K562 (cell line): ENCODE results near the gene TBX1. TPM values are rescaled to one million over a fixed set of nuclear protein-coding genes. Genes with fewer than 3 reads are reported as not detected.

Experiments
- BCOR ChIP-seq: fragments of 450-650 bp; IDR thresholded peaks from 2 replicates; pipeline ENCODE4 v1.6.1; 2016
- IFI16 ChIP-seq: fragments of 250-450 bp; sonication (Bioruptor Pico); IDR thresholded peaks from 2 replicates; pipeline ENCODE4 v2.1.2; 2022; ENCODE audit warnings: mild to moderate bottlenecking, inconsistent platforms
- NFIX ChIP-seq: fragments of 250-450 bp; sonication (Bioruptor Pico); IDR thresholded peaks from 2 replicates; pipeline ENCODE4 v1.4.0; 2020; ENCODE audit warnings: low read depth, mild to moderate bottlenecking, moderate library complexity
- SMAD1 ChIP-seq: fragments of 150-350 bp; IDR thresholded peaks from 2 replicates; pipeline ENCODE4 v1.6.1; 2014; ENCODE audit warnings: low read length, low read depth; ENCODE audit not compliant: partially characterized antibody
- TBL1XR1 ChIP-seq, 2 experiments: IDR thresholded peaks; 2 replicates each; pipeline ENCODE4 v1.6.1; 2012; ENCODE audit warnings: improper control_type of control experiment in 2 of 2, low read length in 2 of 2, mild to moderate bottlenecking in 1 of 2
- polyA plus RNA-seq, 8 experiments: library from polyadenylated mRNA; depleted of rRNA in 4 of 8; stranded (reverse) in 5 of 8; unstranded in 3 of 8; fragments of >200 nt; fragmentation: Nextera tagmentation in 2 of 8; fragmentation: Illumina TruSeq in 1 of 8; extraction: Ambion mirVana in 2 of 8; extraction: Trizol in 1 of 8; gene quantifications; 2 replicates each; pipeline versions ENCODE4 v1.2.1 to v1.2.3, GENCODE V29; 2011 to 2014; ENCODE audit warnings: inconsistent platforms in 1 of 8, missing spikeins in 1 of 8
- total RNA-seq, 7 experiments: library from RNA; depleted of rRNA in 6 of 7; stranded (reverse); fragments of >200 nt in 6 of 7; fragmentation: Illumina TruSeq in 2 of 7; extraction: Trizol in 2 of 7; gene quantifications; 2 replicates each; pipeline versions ENCODE4 v1.2.1 to v1.2.3, GENCODE V29; 2011 to 2021; ENCODE audit warnings: low replicate concordance in 1 of 7
- TF ChIP-seq, protein P1 (sequence below): sonication (generic); formaldehyde crosslinking; IDR thresholded peaks from 2 replicates; pipeline ENCODE4 v1.8.1; 2023; ENCODE audit warnings: mild to moderate bottlenecking, missing genetic modification reagents
- TF ChIP-seq, protein P2 (sequence below): conservative IDR thresholded peaks from 2 replicates; pipeline ENCODE4 v1.6.1; 2011; ENCODE audit warnings: low read depth, mild to moderate bottlenecking, low read length; ENCODE audit not compliant: control insufficient read depth
- TF ChIP-seq, protein P3 (sequence below), 2 experiments: fragments of 200-800 bp in 1 of 2; sonication (Bioruptor generic) in 1 of 2; sonication (generic) in 1 of 2; formaldehyde crosslinking in 1 of 2; IDR thresholded peaks in 1 of 2; conservative IDR thresholded peaks in 1 of 2; 2 replicates each; pipeline versions ENCODE4 v1.5.0 to v1.6.1; 2016 to 2020; ENCODE audit warnings: missing compliant biosample characterization in 1 of 2, missing genetic modification characterization in 1 of 2, missing genetic modification reagents in 1 of 2
- TF ChIP-seq, protein P4 (sequence below): fragments of 250-450 bp; sonication (Bioruptor Pico); IDR thresholded peaks from 2 replicates; pipeline ENCODE4 v1.4.0; 2020; ENCODE audit warnings: mild to moderate bottlenecking, moderate library complexity
- TF ChIP-seq, protein P5 (sequence below), 2 experiments: IDR thresholded peaks in 1 of 2; conservative IDR thresholded peaks in 1 of 2; 2 replicates each; pipeline ENCODE4 v1.6.1; 2016; ENCODE audit warnings: low read depth in 2 of 2, mild to moderate bottlenecking in 1 of 2, missing compliant biosample characterization in 1 of 2, missing genetic modification characterization in 1 of 2, moderate library complexity in 1 of 2

TBX1 gene
- total and polyA plus RNA-seq, 9 of the 15 experiments (the other 6 are each of a cell fraction or from before 2014, with no cell fraction given) = 0.07 to 35.0 (median 3.9) TPM

DNA sequence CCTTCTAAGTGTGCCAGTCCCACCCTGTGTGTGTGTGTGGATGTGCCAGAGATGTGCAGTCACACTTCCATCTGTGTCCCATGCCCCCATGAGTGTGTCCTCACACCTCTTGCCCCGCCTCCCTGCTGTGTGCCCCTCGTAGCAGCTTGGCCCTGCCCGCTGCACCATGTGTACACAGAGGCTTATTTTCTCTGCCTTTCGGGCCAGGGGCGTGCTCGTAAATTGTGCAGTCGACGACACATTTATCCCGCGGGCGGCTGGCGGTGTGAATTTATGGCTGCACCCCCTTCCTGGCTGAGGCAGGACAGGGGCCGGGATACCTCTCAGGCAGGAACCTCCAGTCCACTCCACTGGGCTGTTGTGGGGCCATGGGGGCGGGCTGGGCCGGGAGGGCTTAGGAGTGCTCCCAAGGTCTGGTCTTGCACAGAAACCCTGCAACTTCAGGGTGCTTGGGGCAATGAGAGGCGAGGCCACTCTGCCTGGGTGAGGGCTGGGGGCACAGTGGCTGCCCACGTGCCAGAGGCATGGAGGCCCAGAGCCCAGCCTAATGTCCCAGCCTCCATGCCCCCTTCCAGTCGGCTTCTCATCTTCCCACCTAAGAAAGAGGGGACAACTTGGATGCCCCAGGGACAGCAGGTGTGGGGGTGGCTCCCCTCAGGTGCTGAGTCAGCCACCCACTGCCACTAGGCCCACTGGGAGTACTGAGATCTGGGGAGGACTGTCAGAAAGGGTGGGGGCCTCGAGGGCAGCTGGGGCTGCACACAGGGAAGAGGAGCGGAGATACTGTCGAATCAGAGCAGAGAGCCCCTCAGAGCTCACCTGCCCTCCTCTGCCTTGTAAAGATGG, 24.7 kb upstream of the TBX1 start (continued):
- TF ChIP-seq, protein P1, sequence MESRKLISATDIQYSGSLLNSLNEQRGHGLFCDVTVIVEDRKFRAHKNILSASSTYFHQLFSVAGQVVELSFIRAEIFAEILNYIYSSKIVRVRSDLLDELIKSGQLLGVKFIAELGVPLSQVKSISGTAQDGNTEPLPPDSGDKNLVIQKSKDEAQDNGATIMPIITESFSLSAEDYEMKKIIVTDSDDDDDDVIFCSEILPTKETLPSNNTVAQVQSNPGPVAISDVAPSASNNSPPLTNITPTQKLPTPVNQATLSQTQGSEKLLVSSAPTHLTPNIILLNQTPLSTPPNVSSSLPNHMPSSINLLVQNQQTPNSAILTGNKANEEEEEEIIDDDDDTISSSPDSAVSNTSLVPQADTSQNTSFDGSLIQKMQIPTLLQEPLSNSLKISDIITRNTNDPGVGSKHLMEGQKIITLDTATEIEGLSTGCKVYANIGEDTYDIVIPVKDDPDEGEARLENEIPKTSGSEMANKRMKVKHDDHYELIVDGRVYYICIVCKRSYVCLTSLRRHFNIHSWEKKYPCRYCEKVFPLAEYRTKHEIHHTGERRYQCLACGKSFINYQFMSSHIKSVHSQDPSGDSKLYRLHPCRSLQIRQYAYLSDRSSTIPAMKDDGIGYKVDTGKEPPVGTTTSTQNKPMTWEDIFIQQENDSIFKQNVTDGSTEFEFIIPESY = no peak
- TF ChIP-seq, protein P2, sequence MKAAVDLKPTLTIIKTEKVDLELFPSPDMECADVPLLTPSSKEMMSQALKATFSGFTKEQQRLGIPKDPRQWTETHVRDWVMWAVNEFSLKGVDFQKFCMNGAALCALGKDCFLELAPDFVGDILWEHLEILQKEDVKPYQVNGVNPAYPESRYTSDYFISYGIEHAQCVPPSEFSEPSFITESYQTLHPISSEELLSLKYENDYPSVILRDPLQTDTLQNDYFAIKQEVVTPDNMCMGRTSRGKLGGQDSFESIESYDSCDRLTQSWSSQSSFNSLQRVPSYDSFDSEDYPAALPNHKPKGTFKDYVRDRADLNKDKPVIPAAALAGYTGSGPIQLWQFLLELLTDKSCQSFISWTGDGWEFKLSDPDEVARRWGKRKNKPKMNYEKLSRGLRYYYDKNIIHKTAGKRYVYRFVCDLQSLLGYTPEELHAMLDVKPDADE = peak; percentile 19; the same call in 1 of the 2 replicates
- TF ChIP-seq NFIX (CRISPR knock-in tag) (no peak), BCOR (peak; percentile 68; the same call in 1 of the 2 replicates), TBL1XR1 (IDR thresholded peaks at IDR 0.05; ENCODE audit: low read length in 2 of 2) (no peak), IFI16 (CRISPR knock-in tag) (0 out of 2 replicates have a peak, but pooled peaks have one; percentile 4), SMAD1 (no peak)
- TF ChIP-seq, protein P3, sequence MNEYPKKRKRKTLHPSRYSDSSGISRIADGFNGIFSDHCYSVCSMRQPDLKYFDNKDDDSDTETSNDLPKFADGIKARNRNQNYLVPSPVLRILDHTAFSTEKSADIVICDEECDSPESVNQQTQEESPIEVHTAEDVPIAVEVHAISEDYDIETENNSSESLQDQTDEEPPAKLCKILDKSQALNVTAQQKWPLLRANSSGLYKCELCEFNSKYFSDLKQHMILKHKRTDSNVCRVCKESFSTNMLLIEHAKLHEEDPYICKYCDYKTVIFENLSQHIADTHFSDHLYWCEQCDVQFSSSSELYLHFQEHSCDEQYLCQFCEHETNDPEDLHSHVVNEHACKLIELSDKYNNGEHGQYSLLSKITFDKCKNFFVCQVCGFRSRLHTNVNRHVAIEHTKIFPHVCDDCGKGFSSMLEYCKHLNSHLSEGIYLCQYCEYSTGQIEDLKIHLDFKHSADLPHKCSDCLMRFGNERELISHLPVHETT (CRISPR knock-in tag; conservative IDR thresholded peaks at IDR 0.05 in 1 of 2, IDR thresholded peaks at IDR 0.05 in 1 of 2) = 0 out of 4 replicates have a peak, but pooled peaks of 1 of the 2 experiments have one; percentile 3
- TF ChIP-seq, protein P4, sequence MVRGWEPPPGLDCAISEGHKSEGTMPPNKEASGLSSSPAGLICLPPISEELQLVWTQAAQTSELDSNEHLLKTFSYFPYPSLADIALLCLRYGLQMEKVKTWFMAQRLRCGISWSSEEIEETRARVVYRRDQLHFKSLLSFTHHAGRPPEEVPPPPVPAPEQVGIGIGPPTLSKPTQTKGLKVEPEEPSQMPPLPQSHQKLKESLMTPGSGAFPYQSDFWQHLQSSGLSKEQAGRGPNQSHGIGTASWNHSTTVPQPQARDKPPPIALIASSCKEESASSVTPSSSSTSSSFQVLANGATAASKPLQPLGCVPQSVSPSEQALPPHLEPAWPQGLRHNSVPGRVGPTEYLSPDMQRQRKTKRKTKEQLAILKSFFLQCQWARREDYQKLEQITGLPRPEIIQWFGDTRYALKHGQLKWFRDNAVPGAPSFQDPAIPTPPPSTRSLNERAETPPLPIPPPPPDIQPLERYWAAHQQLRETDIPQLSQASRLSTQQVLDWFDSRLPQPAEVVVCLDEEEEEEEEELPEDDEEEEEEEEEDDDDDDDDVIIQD (CRISPR knock-in tag) = no peak
- TF ChIP-seq, protein P5, sequence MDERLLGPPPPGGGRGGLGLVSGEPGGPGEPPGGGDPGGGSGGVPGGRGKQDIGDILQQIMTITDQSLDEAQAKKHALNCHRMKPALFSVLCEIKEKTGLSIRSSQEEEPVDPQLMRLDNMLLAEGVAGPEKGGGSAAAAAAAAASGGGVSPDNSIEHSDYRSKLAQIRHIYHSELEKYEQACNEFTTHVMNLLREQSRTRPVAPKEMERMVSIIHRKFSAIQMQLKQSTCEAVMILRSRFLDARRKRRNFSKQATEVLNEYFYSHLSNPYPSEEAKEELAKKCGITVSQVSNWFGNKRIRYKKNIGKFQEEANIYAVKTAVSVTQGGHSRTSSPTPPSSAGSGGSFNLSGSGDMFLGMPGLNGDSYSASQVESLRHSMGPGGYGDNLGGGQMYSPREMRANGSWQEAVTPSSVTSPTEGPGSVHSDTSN (CRISPR knock-in tag; IDR thresholded peaks at IDR 0.05; ENCODE audit: low read depth) = 0 out of 2 replicates have a peak, but pooled peaks have one; percentile 23
- TF ChIP-seq, protein P5 (tag; conservative IDR thresholded peaks at IDR 0.05; ENCODE audit: low read depth) = peak; percentile 57
- TF ChIP-seq, all 486 proteins: peak for 19
